HG03565 (cell line): ENCODE data around the gene FLNB.
"Not testable (repeated sequence)": the region's sequence is repeated elsewhere in the genome, so short reads cannot be mapped to it uniquely, and the experiment has no call there.

Experiments used
- ATAC-seq: cut with Tn5 transposase; IDR thresholded peaks from one replicate; pipeline ENCODE4 v1.9.1; 2021; ENCODE audit warnings: mild to moderate bottlenecking, moderate library complexity; ENCODE audit not compliant: unreplicated experiment

FLNB gene

DNA sequence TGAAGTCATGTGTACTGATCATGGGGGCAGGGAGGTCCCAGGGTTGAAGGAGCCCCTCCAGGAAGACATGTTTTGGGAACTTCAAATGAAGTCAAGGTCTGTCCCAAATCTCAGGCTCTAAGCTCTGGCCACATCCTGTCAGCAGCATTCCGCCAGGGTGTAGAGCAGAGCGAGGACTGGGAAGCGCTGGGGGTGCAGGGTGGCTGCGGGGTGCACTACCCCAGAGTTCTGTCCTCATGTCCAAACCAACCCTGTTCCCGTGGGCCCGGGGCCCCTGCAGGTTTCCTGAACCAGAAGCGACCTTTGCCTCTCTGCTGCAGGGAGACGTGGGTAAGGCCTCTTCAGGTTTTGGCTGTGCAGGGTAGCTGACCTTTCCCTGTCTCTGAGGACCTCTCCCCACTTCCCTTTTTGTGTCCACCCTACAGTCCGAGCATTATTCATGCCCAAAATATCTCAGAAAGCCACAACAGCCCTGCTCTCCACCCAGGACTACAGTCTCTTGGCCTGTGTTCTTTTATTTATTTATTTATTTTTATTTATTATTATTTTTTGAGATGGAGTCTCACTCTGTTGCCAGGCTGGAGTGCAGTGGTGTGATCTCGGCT, 26.6 kb upstream of the FLNB start:
- ATAC-seq, result no peak

DNA sequence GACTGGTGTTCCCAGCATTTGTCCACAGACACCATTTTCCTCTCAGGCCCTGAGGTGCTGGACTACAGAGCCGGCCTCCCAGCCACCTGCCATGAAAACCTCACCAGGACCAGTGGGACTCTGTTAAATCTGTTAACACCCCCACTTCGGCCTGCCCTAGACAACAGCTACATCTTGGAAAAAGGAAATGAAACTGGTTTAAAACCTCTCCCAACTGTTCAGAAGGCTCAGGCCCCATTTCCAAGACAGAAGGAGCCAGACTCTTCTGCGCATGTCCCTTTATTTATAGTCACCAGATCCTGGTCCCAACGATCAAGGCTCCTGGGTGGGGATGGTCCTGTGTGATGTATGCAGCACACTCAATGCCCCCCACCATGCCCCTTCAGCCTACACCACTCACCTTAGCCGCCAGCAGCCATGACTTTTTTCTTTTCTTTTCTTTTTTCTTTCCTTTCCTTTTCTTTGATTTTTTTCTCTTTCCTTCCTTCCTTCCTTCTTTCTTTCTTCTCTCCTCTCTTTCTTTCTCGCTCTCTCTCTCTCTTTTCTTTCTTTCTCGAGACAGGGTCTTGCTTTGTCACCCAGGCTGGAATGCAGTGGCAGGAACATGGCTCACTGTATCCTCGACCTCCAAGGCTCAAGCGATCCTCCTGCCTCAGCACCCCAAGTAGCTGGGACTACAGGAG, 25.5 kb upstream of the FLNB start:
- ATAC-seq, result no peak

DNA sequence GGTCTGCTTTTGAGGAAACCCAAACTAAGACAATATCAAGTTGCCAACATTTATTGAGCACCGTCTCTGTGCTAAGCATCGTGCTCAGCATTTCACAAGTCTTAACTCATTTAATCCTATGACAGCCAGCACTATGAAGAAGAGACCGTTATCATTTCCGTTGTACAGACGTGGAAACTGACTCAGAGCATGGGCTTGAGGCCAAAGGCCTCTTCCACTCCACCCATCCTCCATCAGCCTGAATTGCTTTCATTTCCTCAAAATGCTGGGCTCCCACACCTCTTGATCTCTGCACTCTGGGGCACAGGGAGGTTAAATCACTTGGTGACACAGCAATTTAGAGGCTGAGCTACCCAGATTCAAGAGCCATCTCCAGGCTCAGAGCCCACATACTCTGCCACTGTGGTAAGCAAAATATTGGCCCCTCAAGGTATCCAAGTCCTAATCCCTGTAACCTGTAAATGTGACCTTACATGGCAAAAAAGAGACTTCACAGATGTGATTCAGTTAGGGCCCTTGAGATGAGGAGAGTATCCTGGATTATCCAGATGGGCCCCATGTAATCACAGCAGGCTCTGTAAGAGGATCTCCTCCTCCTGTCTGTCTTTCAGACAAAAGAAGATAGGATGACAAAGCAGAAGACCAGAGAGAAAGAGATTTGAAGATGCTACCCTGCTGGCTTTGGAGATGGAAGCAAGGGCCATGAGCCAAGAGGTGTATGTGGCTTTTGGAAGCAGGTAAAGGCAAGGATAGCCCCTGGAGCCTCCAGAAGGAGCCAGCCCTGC, 24.3 kb upstream of the FLNB start:
- ATAC-seq, result peak; percentile 97

DNA sequence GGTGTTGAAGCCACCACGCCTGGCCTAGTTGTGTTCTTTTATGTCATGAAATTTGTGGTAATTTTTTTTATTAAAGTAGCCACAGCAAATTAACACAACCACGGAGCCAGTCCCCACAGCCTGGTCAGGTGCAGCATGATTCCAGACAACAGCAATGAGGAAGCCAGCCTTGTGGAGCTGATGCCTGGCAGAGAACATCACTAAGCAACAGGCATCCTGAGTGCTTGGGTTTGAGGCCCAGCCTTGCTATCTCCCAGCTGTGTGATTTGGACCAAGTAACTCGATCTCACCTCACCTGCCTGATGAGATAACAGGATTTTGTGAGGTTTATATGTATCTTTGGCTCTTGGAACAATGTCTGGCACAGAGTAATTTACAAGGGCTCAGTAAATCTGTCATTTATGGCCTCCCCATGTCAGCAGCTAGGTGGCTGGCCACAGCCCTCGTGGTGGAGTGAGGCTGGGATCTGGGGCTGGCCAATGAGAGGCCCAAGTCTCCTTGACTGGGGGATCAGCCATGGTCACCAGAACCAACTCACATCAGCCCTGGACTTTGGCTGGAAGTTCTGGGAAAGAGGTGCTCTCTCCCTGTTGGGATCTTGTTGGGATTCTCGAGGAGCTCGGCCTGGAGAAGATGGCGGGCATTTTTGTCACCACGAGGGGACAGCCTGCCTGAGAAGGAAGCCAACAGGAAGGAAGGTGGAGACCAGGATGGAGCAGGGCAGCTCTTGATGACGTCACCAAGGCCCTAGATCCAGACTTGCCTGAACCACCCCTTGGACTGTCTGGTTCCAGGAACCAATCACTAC, 22.8 kb upstream of the FLNB start:
- ATAC-seq, result no peak

DNA sequence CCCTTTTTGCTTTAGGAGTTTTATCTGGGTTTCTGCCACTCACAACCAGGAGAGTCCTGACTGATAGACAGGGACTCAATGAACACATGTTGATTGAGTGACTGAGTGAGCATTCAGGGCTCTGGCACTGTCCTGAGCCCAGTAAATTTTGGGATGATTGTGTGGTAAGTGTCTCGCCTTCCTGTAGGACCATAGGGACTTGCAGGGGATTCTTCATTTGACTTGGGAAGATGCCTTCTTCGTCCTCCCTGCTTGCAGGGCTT, 22.3 kb upstream of the FLNB start:
- no peak for ATAC-seq

DNA sequence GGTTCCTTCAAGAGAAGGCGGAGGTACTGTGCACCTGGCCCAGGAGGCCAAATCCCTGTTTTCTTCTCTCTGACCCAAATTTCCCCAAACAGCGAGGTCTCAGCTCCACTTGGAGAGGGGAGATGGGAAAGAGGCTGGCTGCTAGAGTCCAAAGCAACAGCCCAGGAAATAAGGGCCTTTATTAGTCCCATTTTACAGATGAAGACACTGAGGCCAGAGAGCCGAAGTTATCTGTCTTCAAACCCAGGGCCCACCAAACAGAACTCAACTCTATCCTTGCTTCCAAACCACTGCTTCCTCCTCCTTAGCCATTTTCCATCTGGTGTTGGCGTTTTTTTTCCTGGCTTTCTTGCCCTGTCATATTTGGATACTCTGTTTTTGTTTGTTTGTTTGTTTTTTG, 22.0 kb upstream of the FLNB start:
- ATAC-seq, result no peak

DNA sequence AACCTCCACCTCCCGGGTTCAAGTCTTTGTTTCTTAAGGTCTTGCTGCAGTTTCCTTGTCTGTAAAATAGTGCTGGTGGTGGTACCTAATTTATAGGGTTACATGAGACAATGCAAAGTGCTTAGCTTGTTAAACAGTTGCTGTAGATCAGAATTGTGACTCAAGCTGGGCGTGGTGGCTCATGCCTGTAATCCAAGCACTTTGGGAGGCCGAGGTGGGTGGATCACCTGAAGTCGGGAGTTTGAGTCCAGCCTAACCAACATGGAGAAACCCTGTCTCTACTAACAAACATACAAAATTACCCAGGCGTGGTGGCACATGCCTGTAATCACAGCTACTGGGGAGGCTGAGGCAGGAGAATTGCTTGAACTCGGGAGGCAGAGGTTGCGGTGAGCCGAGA, 19.0 kb upstream of the FLNB start:
- ATAC-seq, result not testable (repeated sequence)

DNA sequence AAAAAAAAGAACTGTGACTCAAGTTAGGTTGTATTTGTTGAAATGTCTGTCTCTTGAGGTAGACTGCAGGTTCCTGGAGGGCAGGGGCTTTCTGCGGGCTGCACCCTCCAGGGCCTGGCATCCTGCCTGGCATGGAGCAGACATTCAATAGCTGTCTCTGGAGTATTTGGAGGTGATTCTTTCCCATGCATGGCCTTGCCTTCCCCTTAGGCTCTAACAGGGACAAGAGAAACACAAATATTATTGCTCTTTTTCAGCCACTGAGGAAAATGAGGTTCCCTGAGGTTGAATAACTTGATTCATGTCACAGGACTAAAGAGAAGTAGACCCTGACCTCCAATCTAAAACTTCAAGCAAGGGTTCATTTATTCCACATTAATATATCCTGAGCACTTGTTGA, 18.6 kb upstream of the FLNB start:
- ATAC-seq, result no peak

DNA sequence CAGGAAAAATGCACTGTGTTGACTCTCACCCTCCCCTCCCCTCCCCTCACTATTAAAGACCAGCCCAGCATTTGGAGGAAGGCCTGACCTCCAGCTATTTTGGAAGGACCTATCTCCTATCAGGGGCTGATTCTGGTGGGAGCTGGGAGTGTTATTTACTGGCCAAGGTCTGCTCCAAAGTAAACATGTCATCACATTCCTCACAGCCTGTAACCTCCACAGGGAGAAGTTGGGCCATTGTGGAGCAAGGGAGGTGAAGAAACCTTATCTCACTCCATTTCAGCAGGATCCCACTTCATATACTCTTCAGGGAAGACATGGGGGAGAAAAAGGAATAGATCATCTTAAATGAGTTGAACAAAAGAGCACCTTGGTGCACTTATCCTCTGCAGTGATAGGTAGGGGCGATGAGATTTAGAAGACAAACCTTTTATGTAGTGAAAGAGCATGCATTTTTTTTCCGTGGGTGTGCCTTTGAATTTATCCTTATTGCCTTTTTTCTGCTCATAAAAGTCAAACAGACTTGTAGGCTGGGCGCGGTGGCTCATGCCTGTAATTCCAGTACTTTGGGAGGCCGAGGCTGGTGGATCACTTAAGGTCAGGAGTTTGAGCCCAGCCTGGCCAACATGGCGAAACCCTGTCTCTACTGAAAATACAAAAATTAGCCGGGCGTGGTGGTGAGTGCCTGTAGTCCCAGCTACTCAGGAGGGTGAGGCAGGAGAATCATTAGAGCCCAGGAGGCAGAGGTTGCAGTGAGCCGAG, 15.6 kb upstream of the FLNB start:
- no peak for ATAC-seq

DNA sequence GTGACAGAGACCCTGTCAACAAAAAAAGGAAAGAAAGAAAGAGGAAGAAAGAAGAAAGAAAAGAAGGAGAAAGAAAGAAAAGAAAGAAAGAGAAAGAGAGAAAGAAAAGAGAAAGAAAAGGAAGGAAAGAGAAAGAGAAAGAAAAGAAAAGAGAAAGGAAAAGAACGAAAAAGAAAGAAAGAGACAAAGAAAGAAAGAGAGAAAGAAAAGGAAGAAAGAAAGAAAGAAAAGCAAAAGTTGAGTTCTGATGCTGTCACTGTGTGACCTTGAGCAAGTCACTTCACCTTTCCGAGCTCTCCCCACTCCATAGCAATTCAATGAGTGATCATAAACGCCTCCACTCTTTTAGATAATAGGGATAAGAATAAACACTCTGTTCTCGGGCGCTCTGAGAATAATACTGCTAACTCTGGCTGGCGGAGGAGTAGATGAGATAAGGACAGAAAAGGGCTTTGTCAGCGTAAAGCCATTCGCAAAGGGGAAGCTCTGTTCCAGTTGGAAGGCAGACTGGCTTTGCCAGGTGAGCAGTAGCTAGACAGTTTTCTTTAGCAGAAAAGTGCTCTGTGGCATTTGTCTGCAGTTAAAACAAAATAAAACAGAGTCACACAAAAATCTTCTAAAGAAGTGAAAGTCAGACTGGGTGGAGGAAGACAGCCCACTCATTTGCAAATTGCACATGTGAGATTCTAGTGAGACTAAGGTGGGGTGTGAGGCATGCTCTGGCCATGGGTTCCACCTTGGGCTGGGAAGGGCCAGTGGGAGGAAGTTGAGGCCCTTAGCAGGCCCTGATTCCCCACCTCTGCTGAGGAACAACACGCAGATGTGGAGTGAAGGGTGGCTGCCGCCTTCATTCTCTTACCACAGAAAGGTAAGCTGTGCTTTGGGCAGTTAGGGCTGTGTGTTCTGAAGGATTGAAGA, 9.6 kb upstream of the FLNB start:
- ATAC-seq, result peak; percentile 48

DNA sequence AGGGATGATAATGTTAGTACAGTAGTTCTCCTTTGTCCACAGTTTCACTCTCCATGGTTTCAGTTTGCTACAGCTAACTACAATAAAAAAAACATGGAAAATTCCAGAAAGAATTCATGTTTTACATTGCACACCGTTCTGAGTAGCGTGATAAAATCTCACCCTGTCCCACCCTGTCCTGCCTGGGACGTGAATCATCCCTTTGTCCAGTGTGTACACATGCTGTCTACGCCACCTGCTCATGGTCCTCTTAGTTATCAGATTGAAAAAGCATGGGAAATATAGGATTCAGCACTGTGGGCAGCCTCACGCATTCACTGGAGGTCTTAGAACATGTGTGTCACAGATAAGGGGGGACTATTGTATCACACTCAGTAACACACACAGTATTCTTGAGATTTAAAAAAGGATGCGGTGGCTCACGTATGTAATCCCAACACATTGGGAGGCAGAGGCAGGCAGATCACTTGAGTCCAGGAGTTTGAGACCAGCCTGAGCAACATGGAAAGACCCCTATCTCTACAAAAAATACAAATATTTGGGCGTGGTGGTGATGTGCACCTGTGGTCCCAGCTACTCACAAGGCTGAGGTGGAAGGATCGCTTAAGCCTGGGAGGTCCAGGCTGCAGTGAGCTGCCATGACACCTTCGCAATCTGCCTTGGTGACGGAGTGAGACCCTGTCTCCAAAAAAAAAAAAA, 8.7 kb upstream of the FLNB start:
- no peak for ATAC-seq

DNA sequence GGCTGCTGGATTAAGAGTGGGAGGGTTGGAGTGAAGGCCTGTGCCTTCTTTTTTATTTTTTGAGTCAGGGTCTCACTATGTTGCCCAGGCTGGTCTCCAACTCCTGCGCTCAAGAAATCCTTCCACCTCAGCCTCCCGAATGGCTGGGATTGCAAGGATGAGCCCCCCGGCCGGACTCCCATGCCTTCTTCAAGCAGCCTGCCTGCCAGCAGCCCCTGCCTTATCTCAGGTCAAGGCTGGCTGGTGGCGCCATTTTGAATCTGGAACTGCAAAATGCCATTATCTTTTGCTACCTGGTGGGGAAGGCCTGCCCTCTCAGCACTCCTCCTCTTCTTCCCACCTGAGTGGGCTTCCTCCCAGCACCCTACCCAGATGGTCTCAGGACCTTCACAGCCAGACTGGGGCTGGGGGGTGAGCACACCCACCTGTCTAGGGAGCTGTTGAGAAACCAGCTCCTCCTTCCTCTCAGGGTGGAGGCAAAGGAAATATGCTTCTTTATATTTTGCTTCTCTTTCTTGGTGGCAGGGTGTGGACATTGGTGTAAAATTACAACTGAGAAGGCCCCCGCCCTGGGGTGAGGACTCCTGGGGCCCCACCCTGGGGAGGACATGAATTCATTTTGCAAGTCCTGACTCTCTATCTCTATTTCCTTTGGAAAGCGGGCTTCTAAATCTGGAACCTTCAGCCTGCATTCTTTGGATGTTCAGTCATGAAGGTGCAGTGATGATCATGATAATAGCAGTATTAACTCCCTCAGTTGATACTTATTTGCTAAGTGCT, 7.7 kb upstream of the FLNB start:
- no peak for ATAC-seq

DNA sequence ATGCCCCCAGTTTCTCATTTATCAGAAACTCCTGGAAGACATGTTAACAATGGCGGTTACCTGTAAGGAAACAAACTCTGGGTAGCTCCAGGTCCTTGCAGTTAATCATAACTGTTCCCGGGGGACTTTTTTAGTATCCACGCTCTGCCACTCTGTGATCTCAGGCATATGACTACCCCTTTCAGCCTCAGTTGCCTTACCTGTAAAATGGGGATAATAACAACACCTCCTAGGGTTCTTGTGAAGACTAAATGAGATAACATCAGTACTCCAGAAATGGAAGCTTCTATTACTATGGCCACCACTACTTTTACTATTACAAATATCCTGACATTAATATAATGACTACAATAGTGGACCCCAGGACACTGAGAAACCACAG, 7.1 kb upstream of the FLNB start:
- ATAC-seq, result no peak

DNA sequence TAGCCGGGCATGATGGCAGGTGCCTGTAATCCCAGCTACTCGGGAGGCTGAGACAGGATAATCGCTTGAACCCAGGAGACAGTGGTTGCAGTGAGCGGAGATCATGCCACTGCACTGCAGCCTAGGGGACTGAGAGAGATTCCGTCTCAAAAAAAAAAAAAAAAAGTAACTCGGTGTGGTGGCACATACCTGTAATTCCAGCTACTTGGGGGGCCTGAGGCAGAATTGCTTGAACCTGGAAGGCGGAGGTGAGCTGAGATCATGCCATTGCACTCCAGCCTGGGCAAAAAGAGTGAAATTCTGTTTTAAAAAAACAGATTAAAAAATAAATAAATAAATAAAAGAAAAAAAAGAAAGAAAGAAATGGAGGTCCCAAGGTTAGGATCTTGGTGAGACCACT, 6.2 kb upstream of the FLNB start:
- no peak for ATAC-seq

DNA sequence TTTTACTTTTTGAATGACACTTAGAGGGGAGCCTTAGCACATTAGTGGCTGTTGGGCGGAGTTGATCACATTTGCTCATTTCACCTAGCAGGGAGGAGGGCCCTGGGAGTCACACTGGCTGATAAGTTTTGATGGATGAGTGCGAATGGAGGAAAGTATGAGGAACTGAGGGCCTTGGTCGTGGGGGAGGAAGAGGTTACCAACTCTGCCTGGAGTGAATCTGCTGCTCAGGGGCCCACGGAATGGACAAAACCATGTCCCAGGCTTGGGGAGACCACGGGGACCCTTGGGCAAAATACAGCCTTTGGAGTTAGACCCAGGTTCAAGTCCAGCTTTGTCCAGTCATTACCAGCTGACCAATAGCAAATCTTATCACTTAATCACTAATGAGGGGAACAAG, 5.1 kb upstream of the FLNB start:
- ATAC-seq, result no peak

DNA sequence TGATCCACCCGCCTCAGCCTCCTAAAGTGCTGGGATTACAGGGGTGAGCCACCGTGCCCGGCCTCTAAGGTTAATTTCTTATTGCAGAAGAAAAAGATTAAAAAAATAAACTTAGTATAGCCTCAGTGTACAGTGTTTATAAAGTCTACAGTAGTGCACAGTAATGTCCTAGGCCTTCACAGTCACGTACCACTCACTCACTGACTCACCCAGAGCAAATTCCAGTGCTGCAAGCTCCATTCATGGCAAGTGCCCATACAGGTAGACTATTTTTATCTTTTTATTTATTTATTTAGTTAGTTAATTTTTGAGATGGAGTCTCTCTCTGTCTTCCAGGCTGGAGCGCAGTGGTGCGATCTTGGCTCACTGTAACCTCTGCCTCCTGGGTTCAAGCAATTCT, 3.2 kb upstream of the FLNB start:
- no peak for ATAC-seq

DNA sequence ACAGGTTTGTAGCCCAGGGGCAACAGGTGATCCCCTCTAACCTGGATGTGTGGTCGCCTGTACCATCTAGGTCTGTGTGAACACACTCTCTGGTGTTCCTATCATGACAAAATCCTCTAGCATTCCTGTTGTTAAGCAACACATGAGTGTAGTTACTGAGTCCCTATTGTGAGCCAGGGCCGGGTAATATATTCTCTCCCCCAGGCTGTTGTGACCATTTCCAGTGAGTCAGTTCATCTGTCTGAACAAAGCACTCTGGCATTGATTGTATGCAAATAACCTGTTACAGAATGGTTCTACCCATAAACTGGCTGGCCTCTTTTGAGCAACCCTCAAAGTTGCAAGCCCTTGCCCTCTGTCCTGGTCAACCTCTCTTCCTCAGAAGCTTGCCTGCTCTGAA, 2.6 kb upstream of the FLNB start:
- ATAC-seq, result no peak

DNA sequence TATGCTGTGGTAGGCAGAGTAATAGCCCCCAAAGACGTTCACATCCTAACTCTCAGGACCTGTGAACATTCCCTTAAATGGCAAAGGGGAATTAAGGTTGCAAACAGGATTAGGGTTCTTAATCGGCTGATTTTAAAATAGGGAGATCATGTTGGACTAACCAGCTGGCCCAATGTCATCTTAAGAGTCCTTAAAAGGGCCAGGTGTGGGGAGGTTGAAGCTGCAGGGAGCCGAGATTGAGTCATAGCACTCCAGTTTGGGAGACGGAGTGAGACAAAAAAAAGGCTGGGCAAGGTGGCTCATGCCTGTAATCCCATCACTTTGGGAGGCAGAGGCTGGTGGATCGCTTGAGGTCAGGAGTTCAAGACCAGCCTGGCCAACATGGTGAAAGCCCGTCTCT, 1.6 kb upstream of the FLNB start:
- no peak for ATAC-seq
